GM04504 (cell line): ENCODE measurements around the gene CNN2.

Source experiments
- DNase-seq: peaks from one replicate; pipeline ENCODE4 v3.0.0-alpha.2; 2012; ENCODE audit warnings: low read depth

CNN2 gene

DNA sequence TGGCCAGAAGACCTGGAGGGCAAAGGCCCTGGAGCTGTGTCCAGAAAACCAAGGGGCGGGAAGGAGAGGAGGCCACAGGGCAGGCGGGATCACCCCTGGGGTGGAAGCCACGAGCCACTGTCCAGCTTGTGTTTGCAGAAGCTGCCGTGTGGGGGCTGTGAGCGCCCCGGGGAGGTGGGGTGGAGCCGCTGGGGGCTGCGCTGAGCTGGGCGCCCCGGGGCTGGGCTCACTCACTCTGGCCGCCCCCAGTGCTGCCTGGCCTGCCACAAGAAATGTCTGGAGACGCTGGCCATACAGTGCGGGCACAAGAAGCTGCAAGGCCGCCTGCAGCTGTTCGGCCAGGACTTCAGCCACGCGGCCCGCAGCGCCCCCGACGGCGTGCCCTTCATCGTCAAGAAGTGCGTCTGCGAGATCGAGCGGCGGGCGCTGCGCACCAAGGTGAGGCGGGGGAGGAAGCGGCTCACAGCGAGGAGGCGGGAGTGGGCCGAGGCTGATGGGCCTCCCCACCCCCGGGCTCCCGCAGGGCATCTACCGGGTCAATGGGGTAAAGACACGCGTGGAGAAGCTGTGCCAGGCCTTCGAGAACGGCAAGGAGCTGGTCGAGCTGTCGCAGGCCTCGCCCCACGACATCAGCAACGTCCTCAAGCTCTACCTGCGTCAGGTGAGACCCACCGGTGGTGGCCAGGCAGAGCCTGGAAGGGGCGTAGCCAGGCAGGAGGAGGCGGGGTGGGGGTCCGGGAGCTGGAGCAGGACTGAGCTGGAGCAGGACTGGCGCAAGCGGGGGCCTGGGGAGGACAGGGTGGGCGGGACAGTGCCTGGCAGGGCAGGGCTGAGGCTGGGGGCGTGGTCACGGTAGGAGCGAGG lies 55.1 kb downstream of the CNN2 start:
- DNase-seq = no peak

DNA sequence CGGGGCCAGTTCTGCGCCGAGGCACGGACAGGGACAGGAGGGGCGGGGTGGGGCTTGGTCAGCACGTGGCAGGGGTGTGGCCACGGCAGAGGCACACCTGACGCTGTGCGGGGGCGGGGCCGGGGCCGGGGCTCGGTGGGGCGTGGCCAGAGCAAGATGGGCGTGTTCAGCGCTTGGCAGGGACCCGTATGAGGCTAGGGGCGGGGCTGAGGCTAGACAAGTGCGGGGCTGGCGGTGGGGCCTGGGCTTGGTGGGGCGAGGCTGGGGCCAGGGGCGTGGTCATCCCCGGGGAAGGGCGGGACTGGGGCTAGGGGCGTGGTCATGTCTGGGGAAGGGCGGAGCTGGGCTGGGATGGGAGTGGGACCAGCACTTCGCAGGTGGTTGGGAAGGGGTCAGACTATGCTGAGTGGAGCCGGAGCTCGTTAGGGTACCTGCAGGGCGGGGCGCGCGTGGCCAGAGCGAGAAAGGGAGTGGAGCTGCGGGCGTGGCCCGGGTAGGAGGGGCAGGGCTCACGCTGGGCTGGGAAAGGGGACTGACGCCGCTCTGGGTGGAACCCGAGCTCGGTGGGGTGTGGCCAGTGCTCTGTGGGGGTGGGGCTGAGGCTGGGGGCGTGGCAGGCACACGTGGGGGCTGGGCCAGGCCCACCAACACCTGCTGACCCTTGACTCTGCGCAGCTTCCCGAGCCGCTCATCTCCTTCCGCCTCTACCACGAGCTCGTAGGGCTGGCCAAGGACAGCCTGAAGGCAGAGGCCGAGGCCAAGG lies 55.9 kb downstream of the CNN2 start:
- DNase-seq = no peak

DNA sequence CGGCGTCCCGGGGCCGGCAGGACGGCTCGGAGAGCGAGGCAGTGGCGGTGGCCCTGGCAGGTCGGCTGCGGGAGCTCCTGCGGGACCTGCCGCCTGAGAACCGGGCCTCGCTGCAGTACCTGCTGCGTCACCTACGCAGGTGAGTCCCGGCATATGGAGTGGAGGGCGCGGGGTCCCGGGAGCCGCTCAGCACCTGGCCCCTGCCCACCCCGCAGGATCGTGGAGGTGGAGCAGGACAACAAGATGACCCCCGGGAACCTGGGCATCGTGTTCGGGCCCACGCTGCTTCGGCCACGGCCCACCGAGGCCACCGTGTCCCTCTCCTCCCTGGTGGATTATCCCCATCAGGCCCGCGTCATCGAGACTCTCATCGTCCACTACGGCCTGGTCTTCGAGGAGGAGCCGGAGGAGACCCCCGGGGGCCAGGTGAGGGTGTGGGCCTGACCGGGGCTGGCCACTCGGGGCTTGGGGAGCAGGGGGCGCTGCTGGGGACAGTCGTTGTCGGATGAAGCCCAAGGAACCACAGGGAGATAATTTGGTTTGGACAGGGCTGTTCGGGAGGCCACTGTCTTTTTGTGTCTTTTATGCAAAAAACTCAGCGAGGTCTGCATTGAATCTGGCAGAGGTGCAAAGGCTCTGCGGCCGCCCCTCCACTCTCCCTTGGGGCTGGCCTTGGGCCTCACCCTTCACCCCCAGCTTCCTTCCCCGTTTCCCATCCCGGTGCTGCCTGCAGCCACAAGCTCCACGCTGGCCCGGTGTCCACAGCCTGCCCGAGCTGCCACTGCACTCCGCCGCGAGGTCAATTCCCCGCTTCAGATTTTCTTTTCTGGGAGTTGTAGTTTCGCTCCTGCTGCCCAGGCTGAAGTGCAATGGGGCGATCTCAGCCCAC lies 56.8 kb downstream of the CNN2 start:
- no peak for DNase-seq

- DNase-seq = no peak
These were observed 57.8 kb downstream of the CNN2 start for GRCh38 chr19:1084024-1084868.

- DNase-seq = no peak
These were observed 58.7 kb downstream of the CNN2 start for GRCh38 chr19:1085053-1085658.

DNA sequence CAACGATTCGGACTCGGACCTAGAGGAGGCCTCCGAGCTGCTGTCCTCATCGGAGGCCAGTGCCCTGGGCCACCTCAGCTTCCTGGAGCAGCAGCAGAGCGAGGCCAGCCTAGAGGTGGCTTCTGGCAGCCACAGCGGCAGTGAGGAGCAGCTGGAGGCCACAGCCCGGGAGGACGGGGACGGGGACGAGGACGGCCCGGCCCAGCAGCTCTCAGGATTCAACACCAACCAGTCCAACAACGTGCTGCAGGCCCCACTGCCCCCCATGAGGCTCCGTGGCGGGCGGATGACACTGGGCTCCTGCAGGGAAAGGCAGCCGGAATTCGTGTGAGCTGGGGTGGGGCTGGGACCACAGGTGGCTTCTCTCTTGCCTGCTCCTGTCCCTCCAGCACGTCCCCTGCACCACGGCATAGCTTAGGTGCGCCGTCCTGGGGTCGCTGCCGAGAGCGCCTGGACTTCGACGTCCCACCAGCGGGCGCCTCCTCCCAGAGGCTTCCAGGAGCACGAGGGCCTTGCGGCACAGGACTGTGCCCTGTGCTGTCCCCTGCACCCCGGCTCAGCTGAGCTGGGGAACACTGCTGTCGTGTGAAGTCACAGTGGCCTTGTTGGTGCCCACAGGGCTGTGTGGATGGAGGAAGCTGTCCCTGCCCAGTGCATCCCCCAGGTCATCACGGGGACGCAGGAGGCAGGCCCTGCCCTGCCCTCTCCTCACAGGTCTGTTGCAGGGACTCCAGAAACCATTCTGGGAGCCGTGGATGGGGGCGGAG lies 59.5 kb downstream of the CNN2 start:
- DNase-seq = no peak

GRCh38 chr19:1086613-1087012 lies 60.2 kb downstream of the CNN2 start:
- no peak for DNase-seq

DNA sequence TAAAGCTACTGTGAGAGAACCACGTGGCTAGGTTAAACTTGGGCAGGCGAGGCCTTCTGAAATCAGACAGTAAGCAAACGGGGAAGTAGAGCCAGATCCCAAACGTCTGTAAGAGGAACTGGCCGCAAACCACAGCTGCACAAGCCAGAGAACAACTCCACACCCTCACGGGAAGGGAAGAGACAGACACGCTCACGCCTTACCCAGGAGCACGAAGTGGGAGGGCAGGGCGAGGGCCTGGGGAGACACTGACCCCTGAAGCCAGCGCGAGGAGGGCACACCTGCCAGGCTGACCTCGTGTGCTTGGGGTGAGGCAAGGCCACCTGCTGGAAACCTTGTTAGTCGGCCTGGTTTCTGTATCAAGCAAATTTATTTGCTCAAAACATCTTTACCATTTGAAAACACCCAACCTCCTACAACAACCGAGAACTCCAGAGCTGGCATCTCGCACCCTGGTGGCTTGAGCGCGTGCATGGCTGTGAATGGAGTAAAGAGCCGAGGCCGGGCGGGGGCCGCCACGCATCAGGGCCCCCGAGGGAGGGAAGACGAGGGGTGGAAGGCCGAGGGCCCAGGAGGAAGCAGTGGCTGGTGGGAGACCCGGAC lies 61.5 kb downstream of the CNN2 start:
- no peak for DNase-seq

- no peak for DNase-seq
These were observed 62.1 kb downstream of the CNN2 start for GRCh38 chr19:1088416-1089010.
